Amniotic stem cell (primary cell): ENCODE data around the gene CHIC2.

Experiments used
- DNase-seq: peaks from one replicate; lab custom pipeline; 2025; lab: John Stamatoyannopoulos, UW

The CHIC2 gene

GRCh38 chr4:54006755-54007154, 57.6 kb downstream of the CHIC2 start:
- no peak for DNase-seq

- DNase-seq, result no peak
These were observed 58.9 kb downstream of the CHIC2 start for GRCh38 chr4:54005475-54005874.

GRCh38 chr4:54004463-54004862, 59.9 kb downstream of the CHIC2 start:
- no peak for DNase-seq

DNA sequence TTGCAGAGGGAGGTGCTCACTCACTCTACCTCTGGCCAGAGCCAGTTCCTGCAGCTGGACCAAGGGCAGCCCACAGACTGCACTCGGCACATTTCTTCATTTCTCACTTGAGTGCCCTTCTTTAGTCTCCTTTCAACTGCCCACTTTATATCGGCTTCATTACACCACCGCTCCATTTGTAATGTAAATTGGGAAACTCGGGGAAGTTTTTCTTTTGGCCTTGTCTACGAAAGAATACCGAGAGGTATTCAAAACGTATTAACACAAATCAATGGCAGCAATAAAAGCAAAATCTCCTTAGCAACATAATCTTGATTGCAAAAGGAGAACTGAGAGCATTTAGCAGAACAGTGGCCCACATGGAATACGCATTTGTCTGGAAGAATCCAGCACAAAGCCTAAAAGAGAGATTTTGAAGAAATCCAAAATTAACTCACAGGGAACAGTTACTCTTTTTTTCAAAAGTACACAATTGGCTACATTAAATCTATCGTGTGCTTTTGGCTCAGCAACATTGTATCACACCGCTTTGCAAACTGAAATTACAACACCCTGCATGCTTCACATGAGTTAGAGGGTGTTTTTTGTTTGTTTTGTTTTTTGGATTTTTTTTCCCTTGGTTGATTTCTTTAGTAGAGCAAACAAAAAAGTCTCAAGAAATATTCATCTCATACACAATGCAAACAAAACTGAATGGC, 62.6 kb downstream of the CHIC2 start:
- no peak for DNase-seq

GRCh38 chr4:53997898-53998297, 66.5 kb downstream of the CHIC2 start:
- DNase-seq, result no peak

- no peak for DNase-seq
These were observed 69.9 kb downstream of the CHIC2 start for GRCh38 chr4:53994382-53995102.

DNA sequence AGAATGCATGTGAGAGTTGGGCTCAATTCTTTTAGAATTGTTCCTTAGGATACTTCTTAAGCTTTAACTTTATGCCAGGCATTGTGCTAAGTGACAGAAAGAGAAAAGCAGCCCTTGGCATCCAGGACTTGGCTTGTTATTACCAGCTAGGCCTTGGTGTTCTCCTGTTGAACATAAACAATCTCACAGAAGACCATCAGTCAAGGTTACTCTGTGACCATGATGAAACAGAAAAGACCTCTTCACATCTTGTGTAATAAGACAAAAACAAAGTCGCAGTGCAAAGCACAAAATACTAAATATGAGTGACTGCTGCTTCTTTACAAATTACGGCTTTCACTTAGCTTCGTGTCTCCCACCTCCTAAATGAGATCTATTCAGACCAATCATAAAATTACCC, 71.6 kb downstream of the CHIC2 start:
- no peak for DNase-seq

DNA sequence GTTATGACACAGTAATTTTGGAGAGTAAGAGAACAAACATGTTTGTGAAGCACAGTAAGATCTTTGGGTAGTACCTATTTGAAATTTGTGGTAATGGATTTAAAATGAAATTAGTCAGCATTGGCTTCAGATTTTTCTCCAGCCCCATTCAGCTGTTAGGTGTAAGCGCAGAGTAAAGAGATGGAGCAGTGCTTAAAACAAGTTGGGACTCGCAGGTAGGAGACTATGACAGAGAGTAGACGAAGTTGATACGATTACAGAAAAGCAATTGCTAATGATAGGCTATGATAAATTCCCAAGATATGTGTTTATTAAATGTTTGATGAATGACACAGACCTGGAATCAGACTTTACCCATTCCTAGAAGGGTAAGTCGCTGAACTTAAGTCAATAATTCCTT, 72.6 kb downstream of the CHIC2 start:
- no peak for DNase-seq

DNA sequence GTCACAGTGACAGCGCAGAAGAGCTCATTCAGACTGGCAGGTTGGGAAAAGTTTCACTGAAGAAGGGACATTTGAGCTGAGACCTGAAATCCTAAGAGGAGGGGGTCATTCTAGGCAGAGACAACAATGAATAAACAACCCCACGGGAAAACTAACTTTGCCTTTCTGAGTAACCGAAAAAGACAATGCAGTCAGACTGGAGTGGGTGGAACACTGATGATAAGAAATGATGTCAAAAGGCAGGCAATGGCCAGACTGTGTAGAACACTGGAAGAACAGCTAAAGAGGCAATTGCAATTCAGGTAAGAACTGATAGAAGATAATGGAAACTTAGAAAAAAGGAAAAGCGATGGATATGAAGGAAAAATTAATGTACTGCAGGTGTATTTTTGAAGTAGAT, 73.8 kb downstream of the CHIC2 start:
- no peak for DNase-seq

DNA sequence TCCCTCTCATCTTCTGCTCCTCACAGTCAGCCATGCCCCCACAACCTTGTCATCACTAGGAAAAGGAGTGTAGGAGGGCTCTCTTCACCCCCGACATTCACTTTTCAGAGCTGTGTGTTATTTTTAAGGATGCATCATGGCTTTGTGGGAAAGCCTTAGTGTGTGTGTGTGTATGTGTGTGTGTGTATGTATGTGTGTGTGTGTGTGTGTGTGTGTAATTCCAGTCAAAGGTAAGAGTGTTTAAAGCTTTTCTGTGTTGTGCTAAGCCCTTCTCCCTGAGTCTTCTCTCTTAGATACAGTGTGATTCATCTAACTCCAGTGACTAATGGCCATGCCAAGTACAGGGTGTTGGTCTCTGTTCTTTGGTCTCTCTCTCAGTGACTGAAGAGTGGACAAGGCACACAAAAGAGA, 76.6 kb downstream of the CHIC2 start:
- peak; percentile 29 for DNase-seq

DNA sequence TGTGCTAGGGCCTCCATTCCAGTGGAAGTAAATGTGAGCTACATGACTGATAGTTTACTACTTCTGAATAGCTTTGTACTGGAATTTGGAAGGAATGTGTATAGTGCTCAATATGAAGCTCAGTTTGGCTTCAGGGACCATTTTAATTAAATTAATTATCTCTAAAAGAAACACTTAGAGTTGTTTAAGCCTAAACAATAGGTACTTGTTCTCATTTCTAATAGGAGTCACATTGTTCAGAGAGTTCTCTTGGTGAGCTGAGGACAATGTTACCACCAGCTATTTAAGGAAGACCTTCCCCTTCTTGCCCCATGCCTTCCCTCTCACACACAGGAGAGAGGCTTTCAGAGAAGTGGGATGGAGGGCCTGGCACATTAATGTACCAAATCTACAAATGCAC, 78.3 kb downstream of the CHIC2 start:
- no peak for DNase-seq

- DNase-seq, result no peak
These were observed 82.8 kb downstream of the CHIC2 start for GRCh38 chr4:53981567-53981966.

DNA sequence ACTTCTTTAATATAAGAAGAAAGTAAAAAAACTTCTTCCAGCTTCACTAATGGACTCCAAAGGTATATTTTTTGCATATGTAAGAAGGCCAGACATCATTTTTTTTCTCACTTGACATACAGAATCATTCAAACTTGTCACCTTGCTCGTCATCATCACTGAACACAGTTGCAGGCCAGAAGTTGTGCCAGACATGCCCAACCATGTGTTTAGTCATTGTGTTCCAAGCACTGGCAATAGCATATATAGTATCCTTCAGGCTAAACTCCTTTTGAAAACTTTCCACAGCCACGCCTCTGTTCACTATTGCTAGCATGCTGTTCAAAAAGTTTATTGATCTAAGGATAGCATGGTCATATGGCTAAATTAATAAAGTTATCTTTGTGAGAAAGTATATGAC, 83.3 kb downstream of the CHIC2 start:
- DNase-seq, result no peak

DNA sequence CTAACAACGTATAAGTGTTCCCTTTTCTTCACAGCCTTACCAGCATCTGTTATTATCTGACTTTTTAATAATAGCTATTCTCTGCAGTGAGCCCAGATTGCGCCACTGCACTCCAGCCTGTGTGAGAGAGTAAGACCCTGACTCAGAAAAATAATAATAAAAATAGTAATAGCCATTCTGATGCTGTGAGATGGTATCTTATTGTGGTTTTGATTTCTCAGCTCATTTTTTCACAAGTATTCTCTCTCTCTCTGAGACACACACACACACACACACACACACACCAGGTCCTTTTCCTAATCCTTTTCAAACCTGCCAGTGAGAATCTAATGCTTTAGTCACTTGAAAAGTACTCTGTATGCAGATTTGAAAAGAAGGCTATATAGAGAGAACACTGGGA, 89.8 kb downstream of the CHIC2 start:
- DNase-seq, result no peak

DNA sequence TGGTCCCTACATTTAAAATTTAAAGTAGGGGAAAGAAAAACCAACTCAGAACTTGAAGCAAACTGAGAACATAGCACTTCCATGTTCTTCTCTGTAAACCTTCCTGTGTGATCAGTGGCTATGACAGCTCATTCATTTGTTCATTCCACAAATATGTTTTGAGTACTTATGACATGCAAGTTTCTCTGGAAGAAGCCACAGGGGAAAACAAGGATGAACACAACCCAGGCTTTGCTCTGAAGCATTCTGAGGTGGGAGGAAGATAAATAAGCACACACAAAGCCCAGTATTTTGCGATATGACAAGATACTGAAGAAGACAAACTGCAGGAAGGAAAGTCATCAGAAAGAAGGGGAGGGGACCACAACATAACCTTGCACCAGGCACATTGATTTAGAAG, 96.4 kb downstream of the CHIC2 start:
- DNase-seq, result no peak

DNA sequence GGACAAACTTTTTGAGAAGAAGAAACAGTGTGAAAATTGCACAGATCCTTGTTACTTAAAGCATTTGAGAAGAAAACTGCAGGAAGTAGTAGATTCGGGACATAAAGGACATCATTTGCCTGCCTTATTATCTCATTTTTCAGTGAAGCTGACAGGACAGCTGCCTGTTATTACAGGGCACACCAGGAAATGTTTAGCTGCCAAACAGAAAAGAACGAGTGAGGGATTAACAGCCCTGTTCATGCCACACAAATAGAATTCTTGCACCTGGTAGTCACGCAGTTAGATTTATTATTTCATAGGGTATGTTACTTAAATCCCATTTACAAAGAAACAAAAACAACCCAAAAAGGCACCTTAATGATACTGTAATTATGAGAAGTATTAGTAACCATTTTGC, 100.6 kb downstream of the CHIC2 start:
- DNase-seq, result no peak

GRCh38 chr4:53963336-53963735, 101.1 kb downstream of the CHIC2 start:
- no peak for DNase-seq

GRCh38 chr4:53962516-53963225, 101.7 kb downstream of the CHIC2 start:
- peak; percentile 11 for DNase-seq

DNA sequence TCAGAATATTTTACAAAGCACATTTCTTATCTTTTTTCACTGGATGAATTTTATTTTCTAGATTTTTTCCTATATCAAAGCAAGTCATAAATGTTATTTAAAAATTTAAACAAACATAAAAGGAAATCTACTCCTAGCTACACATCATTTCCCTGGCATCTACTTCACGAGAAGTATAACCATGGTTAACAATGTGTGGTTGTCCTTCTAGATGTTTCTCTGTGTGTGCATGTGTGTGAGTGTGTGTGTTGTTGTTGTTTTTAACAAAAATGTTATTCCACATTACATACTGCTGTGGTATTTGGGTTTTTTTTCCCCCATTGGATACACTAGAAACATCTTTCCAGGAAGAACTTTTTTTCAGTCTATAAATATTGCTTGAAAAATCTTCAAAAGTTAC, 103.1 kb downstream of the CHIC2 start:
- no peak for DNase-seq

GRCh38 chr4:53960843-53961242, 103.6 kb downstream of the CHIC2 start:
- no peak for DNase-seq
